ENCODE measurements around the gene TUFT1. TPM values are rescaled to one million over a fixed set of nuclear protein-coding genes. Genes with fewer than 3 reads are reported as not detected.

TUFT1 gene
- total and polyA plus RNA-seq, 2 of the 13 experiments (the other 11 are each of a cell fraction or from before 2014, with no cell fraction given), result 6.4 to 7.3 TPM

DNA sequence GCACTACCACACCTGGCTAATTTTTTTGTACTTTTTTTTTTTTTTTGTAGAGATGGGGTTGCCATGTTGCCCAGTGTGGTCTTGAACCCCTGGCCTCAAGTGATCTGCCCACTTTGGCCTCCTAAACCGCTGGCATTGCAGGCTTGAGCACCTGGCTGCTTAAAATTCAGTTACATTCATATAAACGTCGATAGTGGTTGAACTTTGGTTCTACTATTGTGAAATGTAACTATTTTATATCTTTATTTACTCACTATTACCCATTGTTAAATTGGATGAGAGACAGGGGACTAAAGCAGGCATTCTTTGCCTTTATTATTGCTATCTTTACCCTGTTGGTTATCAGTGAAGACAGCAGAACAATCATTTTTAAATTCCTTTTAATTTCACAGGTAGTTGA, 77.9 kb downstream of the TUFT1 start:
- WGBS (ENCODE audit: low lambda C conversion rate), result 72% methylated on average over 3 of the region's 3 CpGs
- no peak overlapping the region for H3K4me3 ChIP-seq (replicated peaks in 1 of 3; ENCODE audit: insufficient read depth in 1 of 3, low read depth in 2 of 3, low read length in 3 of 3)
- H3K4me2 ChIP-seq (ENCODE audit: low read depth, low read length), result no peak overlapping the region
- no peak for TF ChIP-seq REL (CRISPR knock-in tag; conservative IDR thresholded peaks at IDR 0.05)
- TF ChIP-seq PHF5A (CRISPR knock-in tag; IDR thresholded peaks at IDR 0.05; ENCODE audit: low read depth, unreplicated experiment), result no peak
- no peak for TF ChIP-seq YEATS4 (CRISPR knock-in tag; IDR thresholded peaks at IDR 0.05; ENCODE audit: borderline replicate concordance)
- TF ChIP-seq, protein P1, sequence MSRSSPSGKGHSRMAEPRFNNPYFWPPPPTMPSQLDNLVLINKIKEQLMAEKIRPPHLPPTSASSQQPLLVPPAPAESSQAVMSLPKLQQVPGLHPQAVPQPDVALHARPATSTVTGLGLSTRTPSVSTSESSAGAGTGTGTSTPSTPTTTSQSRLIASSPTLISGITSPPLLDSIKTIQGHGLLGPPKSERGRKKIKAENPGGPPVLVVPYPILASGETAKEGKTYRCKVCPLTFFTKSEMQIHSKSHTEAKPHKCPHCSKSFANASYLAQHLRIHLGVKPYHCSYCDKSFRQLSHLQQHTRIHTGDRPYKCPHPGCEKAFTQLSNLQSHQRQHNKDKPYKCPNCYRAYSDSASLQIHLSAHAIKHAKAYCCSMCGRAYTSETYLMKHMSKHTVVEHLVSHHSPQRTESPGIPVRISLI (CRISPR knock-in tag; IDR thresholded peaks at IDR 0.05; ENCODE audit: borderline replicate concordance), result no peak
- intact Hi-C loops (cut with micrococcal nuclease; ENCODE audit: unreplicated experiment) (no loop called here), in situ Hi-C loops (cut with HindIII; ENCODE audit: extremely low pct_ligation_motif_present, low pct_unique_long_range_greater_than_20kb) (no loop called here)
- H3K9me3 ChIP-seq (ENCODE audit: low read length), result no peaks in the 10 kb centered on the region
- H3K27me3 ChIP-seq (ENCODE audit: control insufficient read depth in 1 of 2, insufficient read depth in 2 of 2, low read length in 2 of 2), result no peaks in the 10 kb centered on the region
- no peaks in the 10 kb centered on the region; a peak in 1 of 5 replicates for H3K36me3 ChIP-seq (replicated peaks in 1 of 2; ENCODE audit: control insufficient read depth in 1 of 2, insufficient read depth in 2 of 2, low read length in 2 of 2)
- POLR2A ChIA-PET, result no interaction called here
- no peak overlapping the region for H3K27ac ChIP-seq (ENCODE audit: extremely low read length, insufficient read depth, low read length)
- BruUV-seq (replicated peaks), result no TSS peak
- CTCF ChIA-PET (ENCODE audit: low intra/inter-chr PET ratio, low total read pairs), result no interaction called here
- H3K4me1 ChIP-seq (ENCODE audit: insufficient read depth, low read length), result peaks cover 71% of the 10 kb centered on the region
- peaks cover 34% of the 10 kb centered on the region for H3K79me2 ChIP-seq (ENCODE audit: insufficient read depth, low read length)
- no peak overlapping the region for H2AFZ ChIP-seq (ENCODE audit: low read length)
- no peak for ATAC-seq
- no peak overlapping the region for H3K9ac ChIP-seq (ENCODE audit: insufficient read depth, low read depth, low read length)
- no peaks in the 10 kb centered on the region for H4K20me1 ChIP-seq (ENCODE audit: insufficient read depth, low read length)
- DNase-seq (ENCODE audit: low spot score), result no peak
- no peak for FAIRE-seq

DNA sequence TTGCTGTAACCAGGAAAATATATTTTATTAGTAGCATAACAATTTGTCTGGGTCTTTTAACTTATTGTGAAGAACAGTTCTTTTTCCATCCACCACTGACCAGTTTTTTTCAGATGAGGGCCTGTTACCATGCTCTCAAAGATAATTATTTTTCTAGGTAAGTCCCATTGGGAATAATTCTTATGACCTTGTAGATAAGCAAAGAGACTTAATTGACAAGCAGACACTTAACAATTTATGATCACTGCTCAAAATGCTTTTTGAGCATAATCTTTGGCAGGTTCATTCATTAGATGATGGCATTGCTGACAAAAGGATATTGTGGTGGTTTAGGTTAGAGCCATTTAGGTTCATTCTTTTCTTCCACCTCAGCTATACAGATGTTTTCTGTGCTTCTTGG, 78.4 kb downstream of the TUFT1 start:
- Histone ChIP-seq H3K9me3 (ENCODE audit: low read length) (no peaks in the 10 kb centered on the region), H3K4me2 (ENCODE audit: low read depth, low read length) (no peak overlapping the region), H3K27ac (ENCODE audit: extremely low read length, insufficient read depth, low read length) (no peak overlapping the region), H3K79me2 (ENCODE audit: insufficient read depth, low read length) (peaks cover 30% of the 10 kb centered on the region), H3K36me3 (replicated peaks in 1 of 2; ENCODE audit: control insufficient read depth in 1 of 2, insufficient read depth in 2 of 2, low read length in 2 of 2) (no peaks in the 10 kb centered on the region; a peak in 1 of 5 replicates), H3K9ac (ENCODE audit: insufficient read depth, low read depth, low read length) (no peak overlapping the region), H2AFZ (ENCODE audit: low read length) (no peak overlapping the region), H3K27me3 (ENCODE audit: control insufficient read depth in 1 of 2, insufficient read depth in 2 of 2, low read length in 2 of 2) (no peaks in the 10 kb centered on the region), H3K4me1 (ENCODE audit: insufficient read depth, low read length) (peaks cover 66% of the 10 kb centered on the region), H3K4me3 (replicated peaks in 1 of 3; ENCODE audit: insufficient read depth in 1 of 3, low read depth in 2 of 3, low read length in 3 of 3) (no peak overlapping the region), H4K20me1 (ENCODE audit: insufficient read depth, low read length) (no peaks in the 10 kb centered on the region)
- ChIA-PET CTCF (ENCODE audit: low intra/inter-chr PET ratio, low total read pairs) (no interaction called here), POLR2A (no interaction called here)
- in situ Hi-C loops (cut with HindIII; ENCODE audit: extremely low pct_ligation_motif_present, low pct_unique_long_range_greater_than_20kb) (no loop called here), intact Hi-C loops (cut with micrococcal nuclease; ENCODE audit: unreplicated experiment) (no loop called here)
- no peak for ATAC-seq
- DNase-seq (ENCODE audit: low spot score), result no peak
- no peak for FAIRE-seq
- BruUV-seq (replicated peaks), result no TSS peak
- TF ChIP-seq, protein P2, sequence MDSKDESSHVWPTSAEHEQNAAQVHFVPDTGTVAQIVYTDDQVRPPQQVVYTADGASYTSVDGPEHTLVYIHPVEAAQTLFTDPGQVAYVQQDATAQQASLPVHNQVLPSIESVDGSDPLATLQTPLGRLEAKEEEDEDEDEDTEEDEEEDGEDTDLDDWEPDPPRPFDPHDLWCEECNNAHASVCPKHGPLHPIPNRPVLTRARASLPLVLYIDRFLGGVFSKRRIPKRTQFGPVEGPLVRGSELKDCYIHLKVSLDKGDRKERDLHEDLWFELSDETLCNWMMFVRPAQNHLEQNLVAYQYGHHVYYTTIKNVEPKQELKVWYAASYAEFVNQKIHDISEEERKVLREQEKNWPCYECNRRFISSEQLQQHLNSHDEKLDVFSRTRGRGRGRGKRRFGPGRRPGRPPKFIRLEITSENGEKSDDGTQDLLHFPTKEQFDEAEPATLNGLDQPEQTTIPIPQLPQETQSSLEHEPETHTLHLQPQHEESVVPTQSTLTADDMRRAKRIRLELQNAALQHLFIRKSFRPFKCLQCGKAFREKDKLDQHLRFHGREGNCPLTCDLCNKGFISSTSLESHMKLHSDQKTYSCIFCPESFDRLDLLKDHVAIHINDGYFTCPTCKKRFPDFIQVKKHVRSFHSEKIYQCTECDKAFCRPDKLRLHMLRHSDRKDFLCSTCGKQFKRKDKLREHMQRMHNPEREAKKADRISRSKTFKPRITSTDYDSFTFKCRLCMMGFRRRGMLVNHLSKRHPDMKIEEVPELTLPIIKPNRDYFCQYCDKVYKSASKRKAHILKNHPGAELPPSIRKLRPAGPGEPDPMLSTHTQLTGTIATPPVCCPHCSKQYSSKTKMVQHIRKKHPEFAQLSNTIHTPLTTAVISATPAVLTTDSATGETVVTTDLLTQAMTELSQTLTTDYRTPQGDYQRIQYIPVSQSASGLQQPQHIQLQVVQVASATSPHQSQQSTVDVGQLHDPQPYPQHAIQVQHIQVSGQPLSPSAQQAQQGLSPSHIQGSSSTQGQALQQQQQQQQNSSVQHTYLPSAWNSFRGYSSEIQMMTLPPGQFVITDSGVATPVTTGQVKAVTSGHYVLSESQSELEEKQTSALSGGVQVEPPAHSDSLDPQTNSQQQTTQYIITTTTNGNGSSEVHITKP (CRISPR knock-in tag; IDR thresholded peaks at IDR 0.05; ENCODE audit: low read depth), result no peak
- TF ChIP-seq AGO2 (optimal IDR thresholded peaks at IDR 0.05; ENCODE audit: low read depth, low read length) (no peak), CBX1 (IDR thresholded peaks at IDR 0.05; ENCODE audit: low read depth) (no peak), RAD51 (IDR thresholded peaks at IDR 0.05; ENCODE audit: borderline replicate concordance) (no peak), GATAD1 (CRISPR knock-in tag; IDR thresholded peaks at IDR 0.05) (no peak), JARID2 (CRISPR knock-in tag; IDR thresholded peaks at IDR 0.05; ENCODE audit: insufficient replicate concordance) (no peak), FOSL2 (CRISPR knock-in tag; IDR thresholded peaks at IDR 0.05) (no peak), ATF1 (CRISPR knock-in tag; IDR thresholded peaks at IDR 0.05) (no peak)
- TF ChIP-seq, protein P3, sequence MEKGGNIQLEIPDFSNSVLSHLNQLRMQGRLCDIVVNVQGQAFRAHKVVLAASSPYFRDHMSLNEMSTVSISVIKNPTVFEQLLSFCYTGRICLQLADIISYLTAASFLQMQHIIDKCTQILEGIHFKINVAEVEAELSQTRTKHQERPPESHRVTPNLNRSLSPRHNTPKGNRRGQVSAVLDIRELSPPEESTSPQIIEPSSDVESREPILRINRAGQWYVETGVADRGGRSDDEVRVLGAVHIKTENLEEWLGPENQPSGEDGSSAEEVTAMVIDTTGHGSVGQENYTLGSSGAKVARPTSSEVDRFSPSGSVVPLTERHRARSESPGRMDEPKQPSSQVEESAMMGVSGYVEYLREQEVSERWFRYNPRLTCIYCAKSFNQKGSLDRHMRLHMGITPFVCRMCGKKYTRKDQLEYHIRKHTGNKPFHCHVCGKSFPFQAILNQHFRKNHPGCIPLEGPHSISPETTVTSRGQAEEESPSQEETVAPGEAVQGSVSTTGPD (CRISPR knock-in tag; IDR thresholded peaks at IDR 0.05), result no peak
